ENCODE results near the gene CFAP161. TPM values are rescaled to one million over a fixed set of nuclear protein-coding genes. Genes with fewer than 3 reads are reported as not detected.
A peak's percentile ranks its signal among the peaks of the same experiment; 100 is the strongest.

The CFAP161 gene
- total RNA-seq, 1 experiment from 2014 or later, result 2.7 TPM

GRCh38 chr15:81117581-81117980, 16.5 kb upstream of the CFAP161 start:
- intact Hi-C loops (cut with micrococcal nuclease; ENCODE audit: unreplicated experiment) (no loop called here), in situ Hi-C loops (cut with HindIII; ENCODE audit: low pct_unique_long_range_greater_than_20kb, low sequenced_read_pairs) (no loop called here)
- Histone ChIP-seq H3K27ac (ENCODE audit: low read length) (no peak overlapping the region), H3K4me3 (ENCODE audit: low read depth in 2 of 2, low read length in 2 of 2) (no peak overlapping the region), H3K36me3 (ENCODE audit: control insufficient read depth, insufficient read depth, low read length) (no peaks in the 10 kb centered on the region), H3K9me3 (ENCODE audit: control insufficient read depth, insufficient read depth, low read depth, low read length) (no peaks in the 10 kb centered on the region), H3K4me1 (ENCODE audit: control insufficient read depth, insufficient read depth, low read length) (peaks cover 13% of the 10 kb centered on the region; the same call in 1 of the 2 replicates), H3K27me3 (ENCODE audit: control insufficient read depth, insufficient read depth, low read length) (peaks cover 21% of the 10 kb centered on the region)
- ATAC-seq (no peak), DNase-seq (ENCODE audit: low read depth, low spot score) (no peak)
- BruUV-seq (replicated peaks), result no TSS peak
- TF ChIP-seq REST (IDR thresholded peaks at IDR 0.05; ENCODE audit: insufficient read depth in 1 of 2, low read depth in 2 of 2, low read length in 1 of 2) (no peak), TCF7L2 (IDR thresholded peaks at IDR 0.05; ENCODE audit: low read depth, low read length) (no peak), POLR2AphosphoS5 (IDR thresholded peaks at IDR 0.05; ENCODE audit: low read depth, low read length) (no peak), CTCF (IDR thresholded peaks at IDR 0.05) (no peak), SIN3A (IDR thresholded peaks at IDR 0.05; ENCODE audit: borderline replicate concordance, insufficient read depth, low read depth, low read length) (no peak)
- ChIA-PET POLR2A (no interaction called here), CTCF (interaction anchor here (0.6 to 0.8 kb wide), 2 partner anchors 148 to 373 kb away, joined by 3 read pairs; no protein-coding TSS in a partner anchor)

GRCh38 chr15:81118361-81118760, 15.7 kb upstream of the CFAP161 start:
- Histone ChIP-seq H3K27ac (ENCODE audit: low read length) (no peak overlapping the region), H3K9me3 (ENCODE audit: control insufficient read depth, insufficient read depth, low read depth, low read length) (no peaks in the 10 kb centered on the region), H3K4me3 (ENCODE audit: low read depth in 2 of 2, low read length in 2 of 2) (peak overlapping the region; percentile 27 to 32; a peak in 3 of 4 replicates), H3K4me1 (ENCODE audit: control insufficient read depth, insufficient read depth, low read length) (peaks cover 9% of the 10 kb centered on the region; the same call in 1 of the 2 replicates), H3K27me3 (ENCODE audit: control insufficient read depth, insufficient read depth, low read length) (peaks cover 19% of the 10 kb centered on the region), H3K36me3 (ENCODE audit: control insufficient read depth, insufficient read depth, low read length) (no peaks in the 10 kb centered on the region)
- in situ Hi-C loops (cut with HindIII; ENCODE audit: low pct_unique_long_range_greater_than_20kb, low sequenced_read_pairs) (no loop called here), intact Hi-C loops (cut with micrococcal nuclease; ENCODE audit: unreplicated experiment) (no loop called here)
- BruUV-seq (replicated peaks), result no TSS peak
- ChIA-PET CTCF (interaction anchor here (0.8 kb wide), 1 partner anchor 147 kb away, joined by 3 read pairs; no protein-coding TSS in a partner anchor), POLR2A (no interaction called here)
- no peak for TF ChIP-seq TCF7L2 (IDR thresholded peaks at IDR 0.05; ENCODE audit: low read depth, low read length)
- DNase-seq (ENCODE audit: low read depth, low spot score) (no peak), ATAC-seq (peak; percentile 77)

- H3K27me3 ChIP-seq (ENCODE audit: control insufficient read depth, insufficient read depth, low read length), result peaks cover 19% of the 10 kb centered on the region
- CTCF ChIA-PET, result no interaction called here
- in situ Hi-C loops (cut with HindIII; ENCODE audit: low pct_unique_long_range_greater_than_20kb, low sequenced_read_pairs) (no loop called here), intact Hi-C loops (cut with micrococcal nuclease; ENCODE audit: unreplicated experiment) (no loop called here)
- no peak for DNase-seq (ENCODE audit: low read depth, low spot score)
- H3K36me3 ChIP-seq (ENCODE audit: control insufficient read depth, insufficient read depth, low read length), result no peaks in the 10 kb centered on the region
- POLR2A ChIA-PET, result no interaction called here
- no peaks in the 10 kb centered on the region for H3K9me3 ChIP-seq (ENCODE audit: control insufficient read depth, insufficient read depth, low read depth, low read length)
- no peaks in the 10 kb centered on the region; the same call in 1 of the 2 replicates for H3K4me1 ChIP-seq (ENCODE audit: control insufficient read depth, insufficient read depth, low read length)
- no peak overlapping the region for H3K4me3 ChIP-seq (ENCODE audit: low read depth in 2 of 2, low read length in 2 of 2)
- no peak overlapping the region for H3K27ac ChIP-seq (ENCODE audit: low read length)
- no TSS peak for BruUV-seq (replicated peaks)
- no peak for ATAC-seq
- TF ChIP-seq REST (IDR thresholded peaks at IDR 0.05; ENCODE audit: insufficient read depth in 1 of 2, low read depth in 2 of 2, low read length in 1 of 2) (no peak), CTCF (IDR thresholded peaks at IDR 0.05) (no peak), POLR2AphosphoS5 (IDR thresholded peaks at IDR 0.05; ENCODE audit: low read depth, low read length) (no peak), SIN3A (IDR thresholded peaks at IDR 0.05; ENCODE audit: borderline replicate concordance, insufficient read depth, low read depth, low read length) (no peak), TCF7L2 (IDR thresholded peaks at IDR 0.05; ENCODE audit: low read depth, low read length) (no peak)
Measured at GRCh38 chr15:81120069-81120468, 14.0 kb upstream of the CFAP161 start.
